DMS 273 (cell line): ENCODE results near the gene TMIGD3.
"Not testable (repeated sequence)": the region's sequence is repeated elsewhere in the genome, so short reads cannot be mapped to it uniquely, and the experiment has no call there.

Source experiments
- DNase-seq: peaks from one replicate; lab custom pipeline; 2025; ENCODE audit not compliant: unreplicated experiment; lab: John Stamatoyannopoulos, UW

Gene TMIGD3

DNA sequence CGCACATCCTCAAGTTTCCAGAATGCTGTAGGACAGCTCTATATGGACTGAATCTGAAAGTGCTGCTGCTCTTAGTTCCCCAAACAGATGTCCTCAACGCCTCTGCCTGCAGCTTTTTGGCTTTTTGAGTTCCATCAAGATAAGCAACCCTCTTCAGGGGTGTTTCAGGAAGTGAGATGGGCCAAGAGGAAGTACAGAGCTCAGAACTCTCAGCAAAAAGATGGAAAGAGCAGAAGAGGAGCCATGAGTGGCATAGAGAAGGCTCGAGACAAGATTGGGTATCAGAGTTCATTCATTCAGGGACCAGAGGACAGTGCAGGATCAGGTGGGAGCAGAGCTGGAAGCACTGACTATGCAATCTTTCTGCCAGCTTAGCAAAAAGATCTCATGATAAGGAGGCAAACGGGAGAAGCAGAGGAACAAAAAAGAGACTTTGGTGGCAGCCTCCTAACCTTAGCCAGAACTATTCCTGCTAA lies at the start of gene TMIGD3, which contains the start of gene ADORA3:
TSS of gene TMIGD3 (minus strand) at position 49 of the 476 bp plus-strand sequence. CDS start 279 bp downstream, outside the sequence.
TSS of gene ADORA3 (minus strand) at position 49 of the 476 bp plus-strand sequence. CDS start 279 bp downstream, outside the sequence.
- DNase-seq: no peak

DNA sequence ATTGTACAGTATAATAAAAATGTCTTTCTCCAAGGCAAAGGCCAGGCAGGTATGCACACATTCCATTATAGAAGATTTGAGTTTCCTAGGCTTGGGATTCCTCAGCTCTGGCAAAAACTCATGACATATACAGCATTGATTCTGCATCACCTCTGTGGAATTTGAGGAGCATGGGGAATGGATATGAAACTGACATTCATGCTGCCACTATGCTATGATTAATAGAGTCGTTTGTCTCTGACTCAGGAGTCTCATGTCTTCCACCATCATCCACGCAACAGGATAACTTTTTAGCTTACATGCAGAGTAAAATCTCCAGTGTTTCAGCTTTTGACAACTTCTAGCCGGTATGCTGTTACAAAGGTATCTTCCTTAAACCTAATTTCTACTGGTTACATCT lies 49.8 kb upstream of the TMIGD3 start:
- DNase-seq: no peak

DNA sequence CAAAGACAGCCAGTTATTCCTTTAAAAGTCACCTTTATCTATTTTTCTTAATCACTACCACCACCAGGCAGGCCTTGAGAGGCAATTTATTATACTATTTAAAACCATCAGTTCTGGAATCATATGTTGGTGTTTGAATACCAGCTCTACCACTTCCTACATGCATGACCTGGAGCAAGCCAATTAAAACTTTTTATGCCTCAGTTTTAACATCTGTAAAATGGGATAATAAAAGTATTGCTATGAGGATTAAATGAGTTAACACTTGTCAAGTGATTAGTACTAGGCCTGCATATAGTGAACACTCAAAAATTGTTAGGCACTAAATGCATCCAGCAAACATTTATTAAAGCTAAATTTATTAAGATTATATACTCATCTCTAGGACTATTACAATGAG lies 49.2 kb upstream of the TMIGD3 start:
- no peak for DNase-seq

DNA sequence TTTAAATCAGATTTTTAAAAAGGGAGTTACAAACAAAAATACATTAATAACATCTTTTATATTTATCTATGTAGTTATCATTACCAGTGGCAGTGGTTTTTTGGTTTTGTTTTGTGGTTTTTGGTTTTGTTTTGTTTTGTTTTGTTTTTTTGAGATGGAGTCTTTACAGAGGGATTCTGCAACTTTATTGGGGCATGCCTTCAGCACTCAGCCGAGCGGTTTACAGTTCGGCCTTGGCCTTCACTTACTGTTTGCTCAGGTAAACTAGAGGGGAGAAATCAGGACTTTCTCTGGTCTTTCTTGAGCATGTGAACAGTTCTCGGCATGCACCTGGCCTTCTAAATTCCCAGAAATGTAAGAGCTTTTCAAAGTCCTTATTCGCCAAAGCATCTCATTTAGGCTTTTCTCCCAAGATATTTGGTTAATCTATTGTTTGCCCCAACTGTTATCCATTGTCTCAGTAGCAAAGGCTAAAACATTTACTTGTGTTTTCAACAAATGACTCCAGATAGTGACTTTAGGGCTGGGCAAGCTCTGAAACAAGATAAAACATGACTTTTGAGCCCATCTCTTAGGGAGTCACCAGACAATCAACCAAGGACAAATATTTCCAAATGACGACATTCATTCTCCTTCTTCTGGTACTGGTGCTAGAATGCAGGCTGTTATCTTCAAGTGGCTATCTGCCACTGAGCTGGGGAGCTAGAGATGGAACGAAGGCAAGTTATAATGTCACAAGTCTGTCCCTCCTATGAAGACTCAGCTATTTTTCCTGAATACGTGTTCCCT lies 48.4 kb upstream of the TMIGD3 start:
- no peak for DNase-seq

DNA sequence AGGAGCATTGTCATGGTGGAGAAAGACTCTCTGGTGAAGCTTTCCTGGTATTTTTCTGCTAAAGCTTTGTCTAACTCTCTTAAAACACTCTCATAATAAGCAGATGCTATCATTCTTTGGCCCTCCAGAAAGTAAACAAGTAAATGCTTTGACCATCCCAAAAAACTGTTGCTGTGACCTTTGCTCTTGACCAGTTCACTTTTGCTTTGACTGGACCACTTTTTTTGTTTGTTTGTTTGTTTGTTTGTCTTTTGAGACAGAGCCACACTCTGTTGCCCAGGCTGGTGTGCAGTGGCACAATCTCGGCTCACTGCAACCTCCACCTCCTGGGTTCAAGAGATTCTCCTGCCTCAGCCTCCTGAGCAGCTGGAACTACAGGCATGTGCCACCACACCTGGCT lies 44.4 kb upstream of the TMIGD3 start:
- not testable (repeated sequence) for DNase-seq

DNA sequence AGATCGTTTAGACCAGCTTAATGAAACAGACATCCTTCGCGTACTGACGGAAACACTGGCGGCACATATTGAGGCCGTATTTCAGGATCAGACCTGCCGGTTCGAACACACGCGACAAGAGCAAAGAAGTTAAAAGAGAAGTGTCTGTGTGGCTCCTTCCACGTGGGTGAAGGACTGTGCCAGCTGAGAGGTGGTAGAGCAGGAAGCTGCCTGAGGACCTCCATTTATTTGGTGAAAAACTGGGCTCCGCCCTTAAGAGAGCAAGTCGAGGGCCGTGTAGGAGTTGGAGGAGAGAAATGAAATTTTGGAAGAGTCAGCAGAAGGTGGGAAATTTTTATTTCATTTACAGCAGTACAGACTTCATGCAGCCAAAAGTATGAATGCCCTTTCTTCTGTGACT lies 38.8 kb upstream of the TMIGD3 start:
- no peak for DNase-seq

DNA sequence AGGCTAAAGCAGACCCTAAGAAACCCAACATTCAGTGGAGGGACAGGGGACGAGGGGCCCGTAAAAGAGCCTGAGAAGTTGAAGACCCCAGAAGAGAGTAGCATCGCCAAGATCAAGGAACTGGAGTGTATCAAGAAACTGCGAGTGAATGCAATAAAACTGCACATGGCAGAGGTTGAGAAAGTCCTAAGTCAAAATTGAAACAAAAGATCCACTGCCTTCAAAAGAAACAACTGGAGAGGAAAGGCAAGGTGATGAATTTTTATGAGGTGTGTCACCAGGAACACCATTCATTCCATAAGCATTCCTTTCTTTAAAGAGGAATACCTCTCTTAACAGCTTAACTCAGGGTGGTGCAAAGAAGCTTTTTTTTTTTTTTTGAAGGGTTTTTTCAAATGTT lies 38.3 kb upstream of the TMIGD3 start:
- DNase-seq: no peak

DNA sequence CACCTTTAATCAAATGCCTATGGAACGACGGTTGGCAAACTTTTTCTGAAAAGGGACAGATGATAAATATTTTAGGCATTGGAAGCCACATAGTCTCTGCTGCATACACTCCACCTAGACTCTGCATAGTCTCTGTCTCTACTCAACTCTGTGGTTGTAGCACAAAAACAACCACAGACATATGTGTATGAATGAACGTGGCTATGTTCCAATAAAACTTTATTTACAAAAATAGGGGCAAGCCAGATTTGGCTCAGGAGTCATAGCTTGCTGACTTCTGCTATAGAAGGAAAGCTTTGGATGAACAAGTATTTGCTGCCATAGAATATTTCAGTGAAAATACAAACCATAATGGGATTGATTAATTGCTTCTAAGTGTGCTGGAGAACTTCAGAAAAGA lies 37.5 kb upstream of the TMIGD3 start:
- DNase-seq: no peak

DNA sequence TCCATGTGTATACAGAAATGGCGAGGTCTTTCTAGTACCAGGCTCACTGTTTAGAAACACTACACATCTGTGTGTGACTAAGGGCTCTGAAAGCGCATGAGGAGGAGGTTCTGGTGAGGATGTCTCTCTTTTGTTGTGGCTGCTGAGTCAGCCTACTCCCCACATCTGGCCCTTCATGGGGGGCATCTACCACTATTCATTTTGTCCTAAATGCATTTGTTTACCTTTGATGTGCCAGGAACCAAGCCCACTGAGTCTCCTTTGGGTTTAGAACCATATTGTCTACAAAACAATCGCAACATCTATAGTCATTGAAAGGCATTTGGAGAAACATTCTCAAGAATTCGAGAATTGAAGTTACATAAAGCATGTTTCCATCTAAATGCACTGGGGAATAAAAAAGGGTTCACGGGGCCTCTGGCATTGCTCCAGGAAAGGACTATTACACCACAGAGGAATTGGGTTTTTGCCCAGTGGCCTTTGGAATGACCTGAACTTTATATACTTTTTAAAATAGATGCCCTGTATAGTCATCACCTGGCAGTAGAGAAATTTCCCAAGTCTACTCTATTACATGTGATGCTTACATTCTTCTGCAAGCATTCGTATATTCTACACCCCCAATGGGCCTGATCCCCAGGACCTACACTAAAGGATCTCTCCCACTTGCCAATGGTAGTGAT lies 35.1 kb upstream of the TMIGD3 start:
- no peak for DNase-seq

DNA sequence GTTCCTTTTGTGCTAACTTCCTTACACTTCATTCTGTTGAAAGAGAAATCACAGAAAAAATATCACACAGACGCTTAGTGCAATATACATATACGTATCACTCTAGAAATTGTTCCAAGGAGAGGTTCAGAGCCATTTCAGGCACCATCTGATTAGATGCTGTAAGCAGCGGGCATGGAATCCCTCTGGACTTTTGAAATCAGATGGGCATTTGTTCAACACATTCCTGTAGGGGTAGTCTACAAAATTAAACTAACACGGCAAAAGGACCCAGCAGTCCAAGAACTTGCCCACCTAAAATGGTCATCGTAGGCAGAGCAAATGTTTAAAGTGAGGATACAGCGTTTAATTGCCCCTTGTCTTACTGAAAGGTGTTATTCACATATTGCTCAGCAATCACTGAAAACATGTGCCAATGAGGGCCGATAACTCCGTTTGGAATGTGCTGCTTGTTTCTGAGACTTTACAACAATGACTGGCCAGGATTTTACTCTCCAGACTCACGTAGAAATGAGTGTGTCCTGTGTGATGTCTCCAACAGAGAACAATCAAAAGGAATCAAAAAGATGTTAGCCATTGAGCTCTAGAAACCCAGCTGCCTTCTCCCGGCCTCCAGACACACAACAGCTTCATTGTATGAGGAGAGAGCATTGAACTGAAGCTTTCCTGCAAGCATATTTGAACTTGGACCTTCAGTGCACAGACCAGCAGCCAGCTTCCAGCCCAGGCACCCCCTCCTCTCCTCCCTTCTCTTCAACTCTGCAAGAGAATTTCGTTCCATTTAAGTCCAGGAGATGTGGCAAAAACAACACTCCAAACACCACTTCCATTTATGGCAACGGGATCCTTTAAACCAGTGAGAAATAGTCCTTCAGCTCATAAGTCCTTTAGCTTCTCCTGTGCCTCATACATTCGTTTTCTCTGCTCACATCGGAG lies 32.1 kb upstream of the TMIGD3 start:
- DNase-seq: no peak

DNA sequence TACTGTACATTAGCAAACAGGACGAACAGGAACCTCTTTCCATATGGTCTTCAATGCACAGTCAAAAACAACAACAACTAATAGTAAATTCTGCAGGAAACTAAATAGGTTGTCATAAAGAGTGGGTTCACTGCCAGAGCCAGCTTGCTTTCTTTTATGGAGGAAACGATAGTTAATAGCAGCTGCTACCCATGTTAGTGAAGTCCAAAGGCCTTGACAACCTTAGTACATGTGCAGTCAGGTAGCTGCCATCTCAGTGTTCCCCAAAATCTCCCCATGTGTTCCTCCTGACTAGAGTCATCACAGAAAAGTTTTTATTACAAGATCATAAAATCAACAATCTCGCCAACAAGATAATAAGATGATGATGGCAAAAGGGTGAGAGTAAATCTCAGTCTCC lies 16.6 kb upstream of the TMIGD3 start:
- no peak for DNase-seq

DNA sequence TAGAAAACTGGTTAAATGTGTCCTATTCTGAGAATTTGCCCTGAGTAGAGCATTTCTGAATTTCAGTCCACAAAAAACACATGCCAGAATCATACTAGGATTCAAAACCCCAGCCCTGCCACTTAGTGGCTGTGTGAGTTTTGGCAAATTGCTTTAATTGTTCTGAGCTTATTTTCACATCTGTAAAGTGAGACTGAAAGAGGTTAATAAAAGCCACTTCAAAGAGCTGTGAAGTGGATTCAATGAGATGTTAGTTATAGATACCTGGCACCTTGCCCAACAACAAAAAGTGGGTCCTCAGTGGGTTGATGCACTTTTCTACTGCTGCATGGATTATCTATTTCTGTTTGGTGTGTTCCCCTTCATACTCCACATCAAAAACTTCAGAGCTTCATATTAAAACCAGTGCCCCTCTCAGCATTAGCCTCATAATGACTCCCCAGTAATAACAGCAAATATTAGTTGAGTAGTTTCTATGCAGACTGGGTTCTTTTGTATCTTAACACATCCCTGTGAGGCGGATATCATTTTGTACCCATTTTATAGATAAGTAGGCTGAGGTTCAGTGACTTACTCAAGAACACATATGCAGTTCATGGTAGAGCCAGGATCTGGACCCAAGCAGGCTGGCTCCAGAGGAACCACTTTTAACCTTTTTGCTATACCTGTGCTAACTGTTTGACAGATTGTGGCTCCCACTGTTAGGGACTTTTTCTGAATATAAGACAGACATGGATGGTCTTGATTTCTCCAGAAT lies 14.2 kb upstream of the TMIGD3 start:
- no peak for DNase-seq

DNA sequence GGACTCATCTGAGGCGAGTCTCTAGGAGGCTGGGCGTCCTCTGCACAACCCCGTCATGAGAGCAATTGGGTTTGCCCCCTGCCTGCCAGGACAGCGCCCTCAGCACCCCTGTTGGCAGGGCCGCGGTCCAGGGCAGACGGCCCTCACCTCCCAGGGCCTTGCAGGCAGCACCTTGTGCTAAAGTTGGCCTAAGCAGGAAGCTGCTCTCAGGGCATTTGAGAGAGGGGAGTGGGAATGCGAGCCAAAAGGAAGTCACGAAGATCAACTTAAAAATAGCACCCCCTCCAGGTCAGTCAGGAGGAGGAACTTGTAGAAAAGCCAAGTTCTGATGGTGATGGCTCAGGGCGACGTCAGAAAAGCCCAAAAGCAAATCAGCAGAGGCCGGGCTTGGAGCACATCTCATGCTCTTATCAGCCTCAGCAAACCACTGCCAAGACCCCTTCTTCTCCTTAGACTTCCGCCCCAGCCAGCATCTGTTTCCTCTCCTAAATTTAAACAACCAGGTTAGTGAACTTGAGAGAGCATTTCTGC lies 12.6 kb upstream of the TMIGD3 start:
- DNase-seq: peak; percentile 35

DNA sequence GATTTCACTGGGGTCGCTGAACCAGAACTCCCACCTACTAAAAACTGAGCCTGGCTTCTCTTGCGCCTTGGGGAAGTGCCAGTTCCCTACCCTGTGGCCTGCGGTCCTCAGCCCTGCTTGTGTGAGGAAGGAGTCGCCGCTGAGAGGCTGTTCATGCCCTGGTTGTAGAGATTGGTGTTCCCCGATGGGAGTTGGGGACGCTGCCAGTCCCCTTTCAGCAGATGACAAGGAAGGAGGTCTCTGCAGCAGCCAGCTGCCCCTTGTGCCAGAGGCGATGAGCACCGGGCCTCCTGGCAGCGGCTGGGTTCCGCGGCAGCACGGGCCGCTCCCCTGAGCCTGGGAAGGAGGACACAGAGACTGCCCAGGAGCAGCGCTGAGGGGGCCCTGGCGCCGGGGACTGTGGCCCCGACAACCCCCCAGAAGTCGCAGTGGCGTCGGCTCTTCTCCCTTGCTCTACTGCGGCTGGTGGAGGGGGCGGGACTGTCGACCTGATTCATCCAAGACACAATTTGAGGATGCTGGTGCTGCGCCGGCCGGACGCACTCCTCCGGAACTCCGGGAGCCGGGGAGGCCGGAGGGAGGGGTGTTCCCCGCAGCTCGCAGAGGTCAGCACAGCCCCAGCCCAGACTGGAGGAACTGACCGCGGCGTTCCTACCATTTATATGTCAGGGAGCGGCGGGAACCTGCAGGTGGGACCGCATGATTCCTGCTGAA lies 12.0 kb upstream of the TMIGD3 start:
- DNase-seq: no peak

DNA sequence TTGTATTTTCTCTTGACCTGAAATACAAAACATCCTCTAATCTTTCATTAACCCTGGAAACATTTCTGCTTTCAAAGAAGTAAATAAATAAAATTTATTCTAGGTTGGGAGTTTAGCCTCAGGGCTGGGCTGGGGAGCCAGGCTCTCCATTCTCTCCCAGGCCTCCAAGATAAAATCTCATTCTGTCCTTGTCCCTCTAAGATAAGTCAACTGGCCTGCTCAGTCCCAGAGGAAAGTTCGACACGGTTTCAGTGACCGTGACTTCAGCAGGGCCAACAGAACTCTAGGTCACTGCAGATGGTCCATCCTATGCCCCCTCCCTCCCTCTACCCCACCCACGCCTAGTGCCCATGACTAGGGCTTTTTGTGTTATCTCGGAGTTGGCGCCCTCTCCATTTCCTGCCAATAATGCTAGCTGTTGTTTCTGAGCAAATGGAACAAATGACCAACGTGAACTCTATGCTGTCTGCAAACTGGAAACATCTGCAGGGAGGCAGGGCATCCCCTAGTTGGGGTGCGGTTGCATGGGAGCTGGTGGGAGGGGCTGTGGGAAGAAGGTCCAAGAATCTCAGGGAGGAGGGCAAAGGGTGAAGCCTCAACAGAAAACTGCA lies 10.1 kb upstream of the TMIGD3 start:
- DNase-seq: no peak

DNA sequence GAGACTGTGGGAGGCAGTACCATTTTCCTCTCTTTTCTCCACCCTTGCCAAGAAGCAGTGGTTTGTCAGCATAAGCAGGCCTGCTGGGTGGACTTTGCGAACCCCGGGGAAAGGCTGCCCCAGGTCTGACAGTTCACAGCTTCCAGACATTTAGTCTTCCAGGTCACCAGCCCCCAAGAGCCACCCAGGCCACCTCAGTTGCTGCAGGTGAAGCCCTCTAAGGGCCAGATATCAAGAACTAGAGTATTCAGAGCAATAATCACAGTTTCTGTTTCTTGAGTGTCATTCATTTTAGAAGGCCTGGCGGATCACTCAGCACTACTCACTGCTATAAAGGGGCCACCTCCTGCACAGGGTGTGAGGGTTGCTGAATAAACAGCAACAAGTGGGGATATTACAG lies 9.5 kb upstream of the TMIGD3 start:
- DNase-seq: no peak

DNA sequence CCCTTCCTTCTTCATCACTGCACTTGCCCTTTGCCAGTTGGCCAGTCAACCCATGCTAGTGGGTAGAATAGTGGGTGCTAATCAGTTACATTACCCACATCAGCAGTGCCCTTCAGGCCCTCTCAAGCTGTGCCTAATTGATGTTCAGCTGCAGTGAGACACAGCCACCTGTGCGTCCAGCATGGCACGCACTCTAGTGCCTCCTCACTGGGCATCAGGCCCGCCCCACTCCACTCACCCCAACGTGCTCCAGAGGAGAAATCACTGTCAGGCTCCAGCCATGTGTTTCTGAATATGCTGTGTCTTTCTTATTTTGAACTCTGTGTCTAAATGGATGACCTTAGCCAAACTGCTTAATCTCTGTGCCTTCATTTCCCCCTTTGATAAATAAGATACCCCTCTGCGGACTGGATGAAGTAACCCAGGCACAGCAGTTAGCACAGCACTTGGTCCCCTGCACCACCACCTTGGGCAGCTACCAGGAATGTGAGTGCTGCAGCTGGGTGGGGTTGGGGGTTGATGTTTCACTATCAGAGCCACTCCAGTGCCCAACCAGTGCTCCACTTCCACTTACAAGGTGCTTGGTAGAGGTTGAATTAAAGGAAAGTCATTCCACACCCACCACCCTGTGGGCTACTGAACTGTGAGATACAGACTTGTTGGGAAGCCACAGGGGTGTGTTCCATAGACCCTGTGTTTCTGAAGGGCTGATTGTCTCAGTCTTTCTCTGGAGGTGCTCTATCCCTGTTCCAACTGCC lies 8.9 kb upstream of the TMIGD3 start:
- DNase-seq: no peak

DNA sequence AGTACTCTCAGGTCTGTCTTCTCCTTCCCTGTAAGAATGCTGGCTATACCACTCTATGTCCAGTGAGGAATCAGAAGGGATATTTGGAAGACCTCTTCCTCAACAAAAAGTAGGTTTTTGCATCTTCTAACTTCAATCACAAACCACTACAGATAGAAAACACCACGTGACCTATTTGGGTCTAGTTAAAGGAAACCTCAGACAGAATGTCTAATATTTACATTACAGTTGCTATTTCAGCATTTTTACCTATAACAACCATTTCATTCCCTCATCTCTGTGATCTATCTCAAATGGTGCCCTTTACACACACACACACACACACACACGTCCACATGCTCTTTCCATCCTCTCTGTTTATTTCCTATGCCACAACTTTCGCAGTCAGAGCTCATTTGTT lies 7.9 kb upstream of the TMIGD3 start:
- no peak for DNase-seq

DNA sequence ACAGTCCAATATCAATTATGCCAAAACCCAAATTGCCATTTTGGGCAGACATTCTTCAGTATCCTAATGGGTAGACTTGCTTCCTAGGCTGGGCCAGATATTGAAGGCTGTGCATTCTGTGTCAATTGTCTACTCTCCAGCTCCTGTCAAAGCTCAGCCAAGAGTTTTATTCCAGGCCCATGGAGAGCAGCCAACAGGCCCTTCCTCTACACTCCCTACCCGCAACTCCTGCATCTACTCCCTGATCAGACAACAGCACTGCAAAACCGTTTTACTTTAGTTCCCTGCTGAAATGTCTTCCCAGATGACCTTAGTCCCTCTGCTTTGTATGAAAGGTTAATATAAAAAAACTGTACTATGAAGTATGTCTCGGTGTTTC lies 6.6 kb upstream of the TMIGD3 start:
- DNase-seq: no peak
